ENCODE data around the gene FGF18. TPM values are rescaled to one million over a fixed set of nuclear protein-coding genes. Genes with fewer than 3 reads are reported as not detected.

The FGF18 gene
- total RNA-seq, 8 experiments from 2014 or later: 0.22 to 6.7 (median 0.60) TPM

- peak overlapping the region; percentile 35 to 49 (median 44) for H3K4me3 ChIP-seq
- ATAC-seq (replicated peaks in 6 of 8): peak in 4 of 8 experiments; percentile 1 to 2 (median 2)
- no peak overlapping the region for H3K27ac ChIP-seq
- WGBS, 10 experiments: 0 to 40% (median 7%) methylated on average over 2 to 9 of the region's 65 CpGs; no CpG with 5 or more reads in 6 of the 10 experiments
- in situ Hi-C loops (cut with MboI; ENCODE audit: low pct_unique_long_range_greater_than_20kb in 2 of 9, low sequenced_read_pairs in 9 of 9, unreplicated experiment in 9 of 9): loop anchor here in 7 of 9 experiments (10.0 to 25.0 kb wide), 5 partner anchors 442 to 592 kb away; partner anchors contain the start of gene FBXW11 (in 1 of the 7)
- peaks cover 10 to 20% of the 10 kb centered on the region in 2 donors for H3K4me1 ChIP-seq (replicated peaks in 1 of 2)
These were observed 1.2 kb downstream of the FGF18 start for GRCh38 chr5:171420431-171421241.

GRCh38 chr5:171421331-171422262, 2.1 kb downstream of the FGF18 start:
- in situ Hi-C loops (cut with MboI; ENCODE audit: low pct_unique_long_range_greater_than_20kb in 2 of 9, low sequenced_read_pairs in 9 of 9, unreplicated experiment in 9 of 9): loop anchor here in 7 of 9 experiments (10.0 to 25.0 kb wide), 5 partner anchors 441 to 591 kb away; partner anchors contain the start of gene FBXW11 (in 1 of the 7)
- Histone ChIP-seq H3K4me1 (replicated peaks in 1 of 2) (peaks cover 10 to 20% of the 10 kb centered on the region in 2 donors), H3K4me3 (peak overlapping the region in 1 of 5 donors; percentile 47), H3K27ac (no peak overlapping the region)
- WGBS, 10 experiments: 0 to 100% (median 79%) methylated on average over 1 to 7 of the region's 16 CpGs; no CpG with 5 or more reads in 5 of the 10 experiments
- ATAC-seq (replicated peaks in 6 of 8): no peak

- ATAC-seq (replicated peaks in 6 of 8): no peak
- WGBS, 10 experiments: 75 to 100% (median 91%) methylated on average over 1 to 2 of the region's 2 CpGs; no CpG with 5 or more reads in 6 of the 10 experiments
- in situ Hi-C loops (cut with MboI; ENCODE audit: low pct_unique_long_range_greater_than_20kb in 2 of 9, low sequenced_read_pairs in 9 of 9, unreplicated experiment in 9 of 9): loop anchor here in 7 of 9 experiments (10.0 to 25.0 kb wide), 5 partner anchors 440 to 590 kb away; partner anchors contain the start of gene FBXW11 (in 1 of the 7)
These were observed 3.0 kb downstream of the FGF18 start for GRCh38 chr5:171422495-171422894.

GRCh38 chr5:171422902-171423663, 3.6 kb downstream of the FGF18 start:
- ATAC-seq (replicated peaks in 6 of 8): no peak
- peaks cover 10 to 21% of the 10 kb centered on the region in 2 donors for H3K4me1 ChIP-seq (replicated peaks in 1 of 2)
- in situ Hi-C loops (cut with MboI; ENCODE audit: low pct_unique_long_range_greater_than_20kb in 2 of 9, low sequenced_read_pairs in 9 of 9, unreplicated experiment in 9 of 9): loop anchor here in 7 of 9 experiments (10.0 to 25.0 kb wide), 5 partner anchors 439 to 589 kb away; partner anchors contain the start of gene FBXW11 (in 1 of the 7)
- WGBS, 10 experiments: 20 to 100% (median 80%) methylated on average over 1 to 4 of the region's 26 CpGs; no CpG with 5 or more reads in 1 of the 10 experiments
- H3K4me3 ChIP-seq: no peak overlapping the region
- H3K27ac ChIP-seq: no peak overlapping the region

More at GRCh38 chr5:171422495-171422894, 3.0 kb downstream of the FGF18 start:
- Histone ChIP-seq H3K4me1 (replicated peaks in 1 of 2) (peaks cover 10 to 20% of the 10 kb centered on the region in 2 donors), H3K27ac (no peak overlapping the region), H3K4me3 (no peak overlapping the region)

GRCh38 chr5:171424726-171425125, 5.3 kb downstream of the FGF18 start:
- WGBS, 10 experiments: no CpG with 5 or more reads among the region's 5 CpGs
- H3K4me3 ChIP-seq: no peak overlapping the region
- no peak overlapping the region for H3K27ac ChIP-seq
- in situ Hi-C loops (cut with MboI; ENCODE audit: low pct_unique_long_range_greater_than_20kb in 2 of 9, low sequenced_read_pairs in 9 of 9, unreplicated experiment in 9 of 9): loop anchor here in 7 of 9 experiments (10.0 to 25.0 kb wide), 5 partner anchors 438 to 588 kb away; partner anchors contain the start of gene FBXW11 (in 1 of the 7)
- H3K4me1 ChIP-seq (replicated peaks in 1 of 2): peaks cover 23 to 35% of the 10 kb centered on the region in 2 donors
- no peak for ATAC-seq (replicated peaks in 6 of 8)

DNA sequence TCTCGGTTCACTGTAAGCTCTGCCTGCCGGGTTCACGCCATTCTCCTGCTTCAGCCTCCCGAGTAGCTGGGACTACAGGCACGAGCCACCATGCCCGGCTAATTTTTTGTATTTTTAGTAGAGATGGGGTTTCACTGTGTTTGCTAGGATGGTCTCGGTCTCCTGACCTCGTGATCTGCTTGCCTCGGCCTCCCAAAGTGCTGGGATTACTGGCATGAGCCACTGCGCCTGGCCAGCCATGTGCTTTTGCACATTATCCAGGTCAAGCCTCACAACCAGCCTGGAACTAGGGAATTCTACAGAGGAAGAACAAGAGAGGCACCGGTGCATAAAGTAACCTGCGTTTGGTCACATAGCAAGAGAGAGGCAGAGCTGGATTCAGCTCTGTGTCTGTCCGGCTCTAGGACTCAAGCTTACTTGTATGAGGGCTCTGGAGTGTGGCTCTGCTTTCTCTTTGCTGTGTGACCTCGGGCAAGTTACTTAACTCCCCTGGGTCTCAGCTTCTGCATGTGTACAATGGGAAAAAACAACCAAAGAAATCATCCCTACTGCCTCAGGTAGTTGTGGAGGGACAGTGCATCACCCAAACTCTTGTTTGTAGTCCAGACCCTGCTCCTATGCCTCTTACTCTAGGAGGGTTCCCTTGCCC, 6.3 kb downstream of the FGF18 start:
- ATAC-seq (replicated peaks in 6 of 8): no peak
- 86 to 100% (median 90%) methylated on average over 1 to 8 of the region's 14 CpGs; no CpG with 5 or more reads in 4 of the 10 experiments for WGBS, 10 experiments

DNA sequence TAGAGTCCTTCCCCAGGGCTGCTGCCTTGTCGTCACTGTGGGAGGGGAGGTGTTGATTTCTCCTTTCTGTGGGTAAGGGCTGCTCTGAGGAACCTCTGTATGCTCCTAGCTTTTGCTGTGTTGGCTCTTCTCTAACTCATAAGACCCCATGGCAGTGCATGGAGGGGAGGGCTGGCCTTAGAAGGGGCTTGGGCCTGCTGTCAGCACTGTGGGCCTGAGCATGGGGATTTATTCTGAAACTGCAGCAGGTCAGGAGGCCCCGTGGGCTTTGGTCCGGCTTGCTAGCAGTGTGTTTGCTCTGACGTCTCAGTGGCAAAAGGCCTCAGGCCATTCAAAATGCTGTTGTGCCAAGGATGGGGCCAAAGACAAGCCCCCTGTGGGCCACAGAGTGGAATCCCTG, 6.8 kb downstream of the FGF18 start:
- Histone ChIP-seq H3K4me3 (no peak overlapping the region), H3K4me1 (replicated peaks in 1 of 2) (peaks cover 16 to 25% of the 10 kb centered on the region in 2 donors), H3K27ac (no peak overlapping the region)
- in situ Hi-C loops (cut with MboI; ENCODE audit: low pct_unique_long_range_greater_than_20kb in 2 of 9, low sequenced_read_pairs in 9 of 9, unreplicated experiment in 9 of 9): loop anchor here in 1 of 9 experiments (10.0 kb wide), 1 partner anchor 479 kb away; no protein-coding TSS in a partner anchor
- no peak for ATAC-seq (replicated peaks in 6 of 8)
- WGBS, 10 experiments: 44 to 100% (median 100%) methylated on average over 1 to 2 of the region's 4 CpGs; no CpG with 5 or more reads in 7 of the 10 experiments

More for the DNA sequence above, 6.3 kb downstream of the FGF18 start:
- peaks cover 22 to 30% of the 10 kb centered on the region in 2 donors for H3K4me1 ChIP-seq (replicated peaks in 1 of 2)
- no peak overlapping the region for H3K4me3 ChIP-seq
- H3K27ac ChIP-seq: no peak overlapping the region
- in situ Hi-C loops (cut with MboI; ENCODE audit: low pct_unique_long_range_greater_than_20kb in 2 of 9, low sequenced_read_pairs in 9 of 9, unreplicated experiment in 9 of 9): loop anchor here in 1 of 9 experiments (10.0 kb wide), 1 partner anchor 479 kb away; no protein-coding TSS in a partner anchor

GRCh38 chr5:171426680-171427079, 7.2 kb downstream of the FGF18 start:
- in situ Hi-C loops (cut with MboI; ENCODE audit: low pct_unique_long_range_greater_than_20kb in 2 of 9, low sequenced_read_pairs in 9 of 9, unreplicated experiment in 9 of 9): loop anchor here in 1 of 9 experiments (10.0 kb wide), 1 partner anchor 478 kb away; no protein-coding TSS in a partner anchor
- no peak for ATAC-seq (replicated peaks in 6 of 8)
- Histone ChIP-seq H3K4me1 (replicated peaks in 1 of 2) (peaks cover 13 to 21% of the 10 kb centered on the region in 2 donors), H3K4me3 (no peak overlapping the region), H3K27ac (no peak overlapping the region)
- 77 to 100% (median 97%) methylated on average over 1 to 9 of the region's 9 CpGs; no CpG with 5 or more reads in 3 of the 10 experiments for WGBS, 10 experiments

DNA sequence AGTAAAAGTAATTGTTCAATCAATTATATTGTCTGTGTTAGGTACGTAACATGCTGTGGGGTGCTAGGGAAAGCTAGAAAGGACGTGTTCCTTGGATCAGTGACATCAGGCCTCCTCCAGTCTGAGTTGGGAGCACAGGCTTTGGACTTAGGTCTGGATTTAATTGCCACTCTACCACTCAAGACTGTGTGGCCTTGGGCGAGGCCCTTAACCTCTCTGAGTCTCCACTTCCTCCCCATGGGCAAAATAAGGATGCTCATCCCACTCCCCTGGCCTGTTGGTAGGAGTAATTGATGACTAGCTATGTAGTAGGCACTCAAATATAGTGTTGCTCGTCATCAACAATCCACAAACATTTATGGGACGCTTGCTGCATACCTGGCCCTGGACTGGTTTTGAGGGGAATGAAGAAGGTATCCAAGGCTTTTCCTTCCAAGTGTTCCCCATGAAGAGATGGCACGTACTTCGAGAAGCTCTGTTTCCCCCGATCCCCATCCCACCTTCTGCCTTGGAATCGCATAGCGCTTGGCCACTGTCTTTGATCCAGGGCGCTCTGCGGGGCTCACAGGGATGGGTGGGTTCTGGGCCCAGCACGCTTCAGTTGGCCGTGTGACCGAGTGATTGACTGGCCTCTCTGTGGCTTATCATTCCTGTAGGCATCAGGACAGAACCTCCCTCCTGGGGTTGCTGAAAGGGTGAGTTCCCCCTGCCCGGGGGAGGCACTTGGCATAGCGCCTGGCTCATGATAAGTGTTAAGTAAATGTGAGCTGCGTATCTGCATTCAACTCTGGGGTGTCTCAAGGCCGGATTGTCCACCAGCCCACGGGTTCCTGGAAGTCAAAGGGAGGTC, 8.1 kb downstream of the FGF18 start:
- in situ Hi-C loops (cut with MboI; ENCODE audit: low pct_unique_long_range_greater_than_20kb in 2 of 9, low sequenced_read_pairs in 9 of 9, unreplicated experiment in 9 of 9): loop anchor here in 1 of 9 experiments (10.0 kb wide), 1 partner anchor 477 kb away; no protein-coding TSS in a partner anchor

GRCh38 chr5:171428168-171428696, 8.8 kb downstream of the FGF18 start:
- 0 to 93% (median 73%) methylated on average over 1 to 8 of the region's 9 CpGs; no CpG with 5 or more reads in 3 of the 10 experiments for WGBS, 10 experiments
- ATAC-seq (replicated peaks in 6 of 8): peak in 5 of 8 experiments; percentile 11 to 99 (median 97)
- in situ Hi-C loops (cut with MboI; ENCODE audit: low pct_unique_long_range_greater_than_20kb in 2 of 9, low sequenced_read_pairs in 9 of 9, unreplicated experiment in 9 of 9): loop anchor here in 1 of 9 experiments (10.0 kb wide), 1 partner anchor 477 kb away; no protein-coding TSS in a partner anchor
- H3K27ac ChIP-seq: peak overlapping the region in 1 of 2 donors; percentile 22
- H3K4me1 ChIP-seq (replicated peaks in 1 of 2): peaks cover 20 to 24% of the 10 kb centered on the region in 2 donors
- H3K4me3 ChIP-seq: no peak overlapping the region

More for the DNA sequence above, 8.1 kb downstream of the FGF18 start:
- Histone ChIP-seq H3K4me3 (no peak overlapping the region), H3K4me1 (replicated peaks in 1 of 2) (peaks cover 14 to 18% of the 10 kb centered on the region in 2 donors), H3K27ac (no peak overlapping the region)
- 65 to 100% (median 86%) methylated on average over 1 to 8 of the region's 20 CpGs for WGBS, 10 experiments
- peak in 3 of 8 experiments; percentile 16 to 59 (median 18) for ATAC-seq (replicated peaks in 6 of 8)
